GM12878 (cell line): ENCODE measurements around the gene SYCE3. TPM values are rescaled to one million over a fixed set of nuclear protein-coding genes. Genes with fewer than 3 reads are reported as not detected.

ENCODE experiments used
- BCL11A ChIP-seq: IDR thresholded peaks from 2 replicates; pipeline ENCODE4 v1.6.1; 2011; ENCODE audit warnings: low read depth, low read length
- BHLHE40 ChIP-seq, 2 experiments: fragments of 450-650 bp in 1 of 2; IDR thresholded peaks; 2 replicates each; pipeline ENCODE4 v1.6.1; 2011 to 2017; ENCODE audit warnings: low read depth in 2 of 2, borderline replicate concordance in 1 of 2, improper control_type of control experiment in 1 of 2, low read length in 1 of 2, mild to moderate bottlenecking in 1 of 2
- CEBPZ ChIP-seq: fragments of 150-350 bp; IDR thresholded peaks from 2 replicates; pipeline ENCODE4 v1.6.1; 2016; ENCODE audit warnings: low read depth, low read length
- CHD2 ChIP-seq: IDR thresholded peaks from 2 replicates; pipeline ENCODE4 v1.6.1; 2011; ENCODE audit warnings: low read depth, low read length, improper control_type of control experiment, borderline replicate concordance
- HDAC6 ChIP-seq: fragments of 200-600 bp; sonication (generic); IDR thresholded peaks from one replicate; pipeline ENCODE4 v1.8.0; 2017; ENCODE audit warnings: antibody characterized with exemption; ENCODE audit not compliant: unreplicated experiment
- PAX5 ChIP-seq: IDR thresholded peaks from 2 replicates; pipeline ENCODE4 v1.6.1; 2011; ENCODE audit warnings: low read depth, low read length, borderline replicate concordance
- POLR2AphosphoS2 ChIP-seq: IDR thresholded peaks from 2 replicates; pipeline ENCODE4 v1.6.1; 2011; ENCODE audit warnings: low read depth, mild to moderate bottlenecking, low read length, improper control_type of control experiment, moderate library complexity
- RAD21 ChIP-seq: IDR thresholded peaks from 2 replicates; pipeline ENCODE4 v1.6.1; 2011; ENCODE audit warnings: mild to moderate bottlenecking, low read depth, low read length, moderate library complexity; ENCODE audit not compliant: insufficient read depth
- RBBP5 ChIP-seq: fragments of 200-600 bp; sonication (generic); conservative IDR thresholded peaks from 2 replicates; pipeline ENCODE4 v1.6.1; 2016
- RELA ChIP-seq: fragments of 450-650 bp; IDR thresholded peaks from 2 replicates; pipeline ENCODE4 v1.8.0; 2014; ENCODE audit warnings: borderline replicate concordance; ENCODE audit not compliant: partially characterized antibody
- SPI1 ChIP-seq: IDR thresholded peaks from 2 replicates; pipeline ENCODE4 v1.6.1; 2011; ENCODE audit warnings: low read depth, mild to moderate bottlenecking, low read length, moderate library complexity, borderline replicate concordance; ENCODE audit not compliant: insufficient read depth
- TCF12 ChIP-seq: IDR thresholded peaks from 2 replicates; pipeline ENCODE4 v1.6.1; 2011; ENCODE audit warnings: low read depth, mild to moderate bottlenecking, low read length
- ZBTB11 ChIP-seq: fragments of 450-650 bp; formaldehyde crosslinking; IDR thresholded peaks from 2 replicates; pipeline ENCODE4 v1.5.0; 2022; ENCODE audit warnings: mild to moderate bottlenecking, missing genetic modification characterization
- ZNF592 ChIP-seq: fragments of 450-650 bp; IDR thresholded peaks from 2 replicates; pipeline ENCODE4 v1.6.1; 2017; ENCODE audit warnings: mild to moderate bottlenecking, moderate library complexity
- polyA plus RNA-seq, 11 experiments: library from polyadenylated mRNA; depleted of rRNA in 4 of 11; unstranded in 6 of 11; stranded (reverse) in 5 of 11; fragments of >200 nt; fragmentation: Nextera tagmentation in 4 of 11; fragmentation: Illumina TruSeq in 1 of 11; extraction: Ambion mirVana in 4 of 11; extraction: Trizol in 1 of 11; gene quantifications; 1 replicate in 1 of 11; 2 replicates in 10 of 11; pipeline versions ENCODE4 v1.2.1 to v1.2.3, GENCODE V29; 2011 to 2016; ENCODE audit warnings: inconsistent platforms in 2 of 11, missing spikeins in 2 of 11, low read depth in 1 of 11
- total RNA-seq, 4 experiments: library from RNA; depleted of rRNA in 3 of 4; stranded (reverse); fragments of >200 nt in 3 of 4; fragmentation: Illumina TruSeq in 1 of 4; extraction: Trizol in 1 of 4; gene quantifications; 2 replicates each; pipeline versions ENCODE4 v1.2.1 to v1.2.3, GENCODE V29; 2013 to 2021

The SYCE3 gene
- total and polyA plus RNA-seq, 10 of the 15 experiments (the other 5 are each of a cell fraction or from before 2014, with no cell fraction given) = 0.38 to 0.91 (median 0.76) TPM; not detected in 4

- TF ChIP-seq CEBPZ (no peak), BHLHE40 (IDR thresholded peaks at IDR 0.05; ENCODE audit: borderline replicate concordance in 1 of 2, low read depth in 2 of 2, low read length in 1 of 2) (peak; percentile 8 to 70; a peak in 2 of 4 replicates), RAD21 (peak; percentile 30; the same call in 1 of the 2 replicates), POLR2AphosphoS2 (no peak), RELA (peak; percentile 69), RBBP5 (no peak), TCF12 (peak; percentile 83), HDAC6 (peak; percentile 40), CHD2 (0 out of 2 replicates have a peak, but pooled peaks have one; percentile 17), PAX5 (no peak), ZNF592 (peak; percentile 87), ZBTB11 (CRISPR knock-in tag) (no peak), SPI1 (0 out of 2 replicates have a peak, but pooled peaks have one; percentile 11), BCL11A (no peak)
Observed at GRCh38 chr22:50526108-50526833, 36.4 kb downstream of the SYCE3 start (continued).
